GM12892 (cell line): ENCODE measurements around the gene MT1M.

Experiments
- POLR2A ChIP-seq: IDR thresholded peaks from 2 replicates; pipeline ENCODE4 v1.6.1; 2011; ENCODE audit warnings: low read depth, low read length, control low read depth
- TAF1 ChIP-seq: IDR thresholded peaks from 2 replicates; pipeline ENCODE4 v1.6.1; 2011; ENCODE audit warnings: low read depth, mild to moderate bottlenecking, control low read depth, low read length, borderline replicate concordance

DNA sequence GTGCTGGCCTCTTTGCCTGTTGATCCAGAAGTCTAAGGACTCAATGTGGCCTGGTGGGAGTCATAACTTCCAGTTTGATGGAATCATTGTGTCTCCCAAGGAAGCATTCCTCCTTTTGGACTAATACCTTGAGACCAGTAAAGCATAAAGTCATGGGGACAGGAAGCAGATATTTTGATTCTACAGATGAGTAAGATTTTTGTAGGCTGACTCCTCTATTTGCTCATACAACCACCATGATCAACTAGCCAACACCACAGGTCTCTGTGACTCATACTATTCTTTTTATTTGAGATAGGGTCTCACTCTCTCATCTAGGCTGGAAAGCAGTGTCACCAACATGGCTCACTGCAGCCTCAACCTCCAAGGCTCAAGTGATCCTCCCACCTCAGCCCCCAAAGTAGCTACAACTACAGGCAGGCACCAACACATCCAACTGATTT, 17.9 kb upstream of the MT1M start:
- TF ChIP-seq POLR2A = no peak
- TF ChIP-seq TAF1 = no peak
